Caco-2 (cell line): ENCODE measurements around the gene TTLL5. TPM values are rescaled to one million over a fixed set of nuclear protein-coding genes. Genes with fewer than 3 reads are reported as not detected.

Experiments used
- Bru-seq: library from RNA; stranded (reverse); fragments of 400-500 nt; gene quantifications from one replicate; lab custom pipeline; 2021; lab: Mats Ljungman, UMichigan
- BruChase-seq, 2 experiments: library from RNA; stranded (reverse); fragments of 400-500 nt; gene quantifications; one replicate each; lab custom pipeline; 2021; lab: Mats Ljungman, UMichigan
- BruUV-seq: library from RNA; stranded (reverse); fragments of 400-500 nt; replicated peaks from 2 replicates; lab custom pipeline; 2021; lab: Mats Ljungman, UMichigan
- CTCF ChIA-PET: fragments of 300-600 bp; sonication (Branson Sonifier 250); formaldehyde crosslinking; loops from one replicate; lab custom pipeline; 2022; ENCODE audit warnings: antibody characterized with exemption; lab: Charles Lee
- POLR2A ChIA-PET: fragments of 300-600 bp; sonication (Branson Sonifier 250); formaldehyde crosslinking; loops from one replicate; lab custom pipeline; 2022; ENCODE audit warnings: antibody characterized with exemption; lab: Charles Lee
- DNase-seq, 2 experiments: peaks; one replicate each; pipeline versions ENCODE4 v3.0.0 to v3.0.0-alpha.2; 2020 to 2022
- H3K27me3 ChIP-seq: replicated peaks from 2 replicates; pipeline ENCODE4 v1.6.0; 2011; ENCODE audit warnings: low read length; ENCODE audit not compliant: control insufficient read depth, insufficient read depth
- H3K36me3 ChIP-seq: 2 replicates; pipeline ENCODE4 v1.5.1; 2011; ENCODE audit warnings: low read length; ENCODE audit not compliant: control insufficient read depth, insufficient read depth
- H3K4me1 ChIP-seq: fragments of 250-450 bp; sonication (Bioruptor Pico); 2 replicates; pipeline ENCODE4 v1.5.1; 2020; ENCODE audit warnings: mild to moderate bottlenecking
- H3K4me3 ChIP-seq: 2 replicates; pipeline ENCODE4 v1.5.1; 2011; ENCODE audit warnings: low read depth, mild to moderate bottlenecking, control low read depth, low read length
- H3K9me3 ChIP-seq: fragments of 250-450 bp; sonication (Bioruptor Pico); 2 replicates; pipeline ENCODE4 v1.5.1; 2020; ENCODE audit warnings: mild to moderate bottlenecking, moderate library complexity
- H3K27ac Mint-ChIP-seq: one replicate; pipeline ENCODE4 v1.8.0; 2022; ENCODE audit warnings: mixed read lengths; ENCODE audit not compliant: unreplicated experiment
- H3K27me3 Mint-ChIP-seq: one replicate; pipeline ENCODE4 v1.8.0; 2022; ENCODE audit warnings: mixed read lengths; ENCODE audit not compliant: insufficient read depth, unreplicated experiment
- H3K36me3 Mint-ChIP-seq: one replicate; pipeline ENCODE4 v1.8.0; 2022; ENCODE audit warnings: mild to moderate bottlenecking, mixed read lengths; ENCODE audit not compliant: insufficient read depth, unreplicated experiment
- H3K4me1 Mint-ChIP-seq: one replicate; pipeline ENCODE4 v1.8.0; 2022; ENCODE audit warnings: low read depth, mixed read lengths; ENCODE audit not compliant: unreplicated experiment
- H3K4me3 Mint-ChIP-seq: one replicate; pipeline ENCODE4 v1.8.0; 2022; ENCODE audit warnings: mild to moderate bottlenecking, moderate library complexity, mixed read lengths; ENCODE audit not compliant: unreplicated experiment
- H3K9me3 Mint-ChIP-seq: one replicate; pipeline ENCODE4 v1.8.0; 2022; ENCODE audit warnings: mixed read lengths; ENCODE audit not compliant: unreplicated experiment
- intact Hi-C: fragments of 100-400 bp; cut with micrococcal nuclease; formaldehyde crosslinking; loops from one replicate; pipeline ENCODE4 v1.10.0; 2022; ENCODE audit not compliant: unreplicated experiment
- long read RNA-seq: library from polyadenylated mRNA; stranded (forward); transcript quantifications from one replicate; pipeline ENCODE4 v2.0.0, GENCODE V29; 2022
- total RNA-seq: library from RNA; stranded (reverse); gene quantifications from 2 replicates; pipeline ENCODE4 v1.2.3, GENCODE V29; 2022
- TF ChIP-seq, protein P1 (sequence below), 2 experiments: fragments of 200-600 bp in 1 of 2; IDR thresholded peaks; 1 replicate in 1 of 2; 2 replicates in 1 of 2; pipeline versions ENCODE4 v1.5.1 to v1.8.0; 2011 to 2022; ENCODE audit warnings: antibody characterized with exemption in 1 of 2, control low read depth in 1 of 2, inconsistent platforms in 1 of 2, low read depth in 1 of 2, low read length in 1 of 2, mild to moderate bottlenecking in 1 of 2, moderate library complexity in 1 of 2; ENCODE audit not compliant: insufficient read depth in 1 of 2, severe bottlenecking in 1 of 2, unreplicated experiment in 1 of 2

TTLL5 gene, protein sequence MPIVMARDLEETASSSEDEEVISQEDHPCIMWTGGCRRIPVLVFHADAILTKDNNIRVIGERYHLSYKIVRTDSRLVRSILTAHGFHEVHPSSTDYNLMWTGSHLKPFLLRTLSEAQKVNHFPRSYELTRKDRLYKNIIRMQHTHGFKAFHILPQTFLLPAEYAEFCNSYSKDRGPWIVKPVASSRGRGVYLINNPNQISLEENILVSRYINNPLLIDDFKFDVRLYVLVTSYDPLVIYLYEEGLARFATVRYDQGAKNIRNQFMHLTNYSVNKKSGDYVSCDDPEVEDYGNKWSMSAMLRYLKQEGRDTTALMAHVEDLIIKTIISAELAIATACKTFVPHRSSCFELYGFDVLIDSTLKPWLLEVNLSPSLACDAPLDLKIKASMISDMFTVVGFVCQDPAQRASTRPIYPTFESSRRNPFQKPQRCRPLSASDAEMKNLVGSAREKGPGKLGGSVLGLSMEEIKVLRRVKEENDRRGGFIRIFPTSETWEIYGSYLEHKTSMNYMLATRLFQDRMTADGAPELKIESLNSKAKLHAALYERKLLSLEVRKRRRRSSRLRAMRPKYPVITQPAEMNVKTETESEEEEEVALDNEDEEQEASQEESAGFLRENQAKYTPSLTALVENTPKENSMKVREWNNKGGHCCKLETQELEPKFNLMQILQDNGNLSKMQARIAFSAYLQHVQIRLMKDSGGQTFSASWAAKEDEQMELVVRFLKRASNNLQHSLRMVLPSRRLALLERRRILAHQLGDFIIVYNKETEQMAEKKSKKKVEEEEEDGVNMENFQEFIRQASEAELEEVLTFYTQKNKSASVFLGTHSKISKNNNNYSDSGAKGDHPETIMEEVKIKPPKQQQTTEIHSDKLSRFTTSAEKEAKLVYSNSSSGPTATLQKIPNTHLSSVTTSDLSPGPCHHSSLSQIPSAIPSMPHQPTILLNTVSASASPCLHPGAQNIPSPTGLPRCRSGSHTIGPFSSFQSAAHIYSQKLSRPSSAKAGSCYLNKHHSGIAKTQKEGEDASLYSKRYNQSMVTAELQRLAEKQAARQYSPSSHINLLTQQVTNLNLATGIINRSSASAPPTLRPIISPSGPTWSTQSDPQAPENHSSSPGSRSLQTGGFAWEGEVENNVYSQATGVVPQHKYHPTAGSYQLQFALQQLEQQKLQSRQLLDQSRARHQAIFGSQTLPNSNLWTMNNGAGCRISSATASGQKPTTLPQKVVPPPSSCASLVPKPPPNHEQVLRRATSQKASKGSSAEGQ (N-terminal part only)
- total RNA-seq: 38.2 and 45.3 TPM in 2 replicates
- percentile 76 among the genes with signal in this experiment for Bru-seq, nascent RNA
- percentile 72 among the genes with signal in this experiment for BruChase-seq, experiment 1, labeled RNA remaining after a 2-hour chase
- percentile 68 among the genes with signal in this experiment for BruChase-seq, experiment 2, labeled RNA remaining after a 6-hour chase
- long read RNA-seq, partial matches to known transcripts: 1 of 18 reads
- long read RNA-seq, other reads (novel, unspliced or antisense): 16 of 18 reads

DNA sequence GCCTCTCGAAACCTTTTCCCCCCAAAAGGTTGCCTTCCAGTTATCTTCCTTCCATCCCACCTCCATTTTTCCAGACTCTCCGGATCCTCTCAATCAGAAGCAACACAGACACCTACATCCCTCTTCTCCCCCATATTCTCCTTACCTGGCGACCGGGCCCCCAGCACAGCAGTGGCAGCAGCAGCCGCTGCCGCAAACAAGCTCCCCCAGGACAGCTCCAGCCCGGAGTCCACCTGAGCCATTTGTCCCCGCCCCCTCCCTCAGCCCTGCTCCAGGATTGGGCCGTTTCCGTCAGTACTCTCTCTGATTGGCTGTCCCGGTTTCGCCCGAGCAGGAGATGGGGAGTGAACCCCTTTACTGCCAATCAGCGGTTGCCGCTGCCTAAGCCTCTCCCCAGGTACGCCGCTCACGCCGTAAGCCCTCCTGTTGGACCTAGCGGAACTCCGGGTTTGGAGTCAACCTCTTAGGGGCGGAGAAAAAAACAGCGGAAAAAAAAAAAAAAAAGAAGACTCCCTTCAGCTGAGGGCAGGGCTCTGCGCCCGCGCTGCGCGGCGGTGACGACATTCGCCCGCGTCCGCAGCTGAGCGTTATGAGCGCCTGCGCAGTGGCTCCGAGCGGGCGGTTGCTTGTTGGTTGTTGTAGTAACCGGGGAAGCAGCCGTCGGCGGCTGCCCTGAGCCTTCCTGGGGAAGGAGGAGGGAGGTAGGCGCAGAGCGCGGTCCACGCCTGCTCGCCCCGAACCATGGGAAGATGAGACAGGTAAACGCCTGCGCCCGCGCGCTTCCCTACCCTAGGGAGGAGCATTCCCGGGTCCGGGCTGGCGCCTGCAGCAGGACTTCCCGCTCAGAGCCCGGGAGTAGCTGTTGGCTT is at the start of gene TTLL5, which contains the start of gene ERG28:
Gene TTLL5 (plus strand): TSS at position 617 of the 869 bp plus-strand sequence. CDS start 1,904 bp downstream, outside the sequence.
Gene ERG28 (minus strand): TSS at position 247 of the 869 bp plus-strand sequence. CDS start 3,374 bp downstream, outside the sequence.
- Histone ChIP-seq H3K27me3 (no peaks in the 10 kb centered on the region), H3K4me1 (no peaks in the 10 kb centered on the region), H3K4me3 (peak within 1 kb of the TSS; percentile 87), H3K36me3 (no peaks in the 10 kb centered on the region), H3K9me3 (no peaks in the 10 kb centered on the region)
- DNase-seq: peak; percentile 98 to 99
- ChIA-PET POLR2A (interaction anchor here (0.5 to 1.6 kb wide), 20 partner anchors 10 to 1946 kb away, joined by 3 to 11 read pairs (median 4); partner anchors contain the start of gene FLVCR2), CTCF (interaction anchor here (0.6 to 6.4 kb wide), 11 partner anchors 21 to 1409 kb away, joined by 3 to 65 read pairs (median 3); partner anchors contain the start of gene FLVCR2)
- Mint-ChIP-seq H3K4me3 (peak within 1 kb of the TSS; percentile 92), H3K4me1 (no peaks in the 10 kb centered on the region), H3K9me3 (no peaks in the 10 kb centered on the region), H3K36me3 (peaks cover 27% of the 10 kb centered on the region), H3K27me3 (no peaks in the 10 kb centered on the region), H3K27ac (peak within 1 kb of the TSS; percentile 92)
- intact Hi-C loops: loop anchor here (2.0 kb wide), 1 partner anchor 140 kb away; no protein-coding TSS in a partner anchor
- no TSS peak for BruUV-seq
- TF ChIP-seq, protein P1, sequence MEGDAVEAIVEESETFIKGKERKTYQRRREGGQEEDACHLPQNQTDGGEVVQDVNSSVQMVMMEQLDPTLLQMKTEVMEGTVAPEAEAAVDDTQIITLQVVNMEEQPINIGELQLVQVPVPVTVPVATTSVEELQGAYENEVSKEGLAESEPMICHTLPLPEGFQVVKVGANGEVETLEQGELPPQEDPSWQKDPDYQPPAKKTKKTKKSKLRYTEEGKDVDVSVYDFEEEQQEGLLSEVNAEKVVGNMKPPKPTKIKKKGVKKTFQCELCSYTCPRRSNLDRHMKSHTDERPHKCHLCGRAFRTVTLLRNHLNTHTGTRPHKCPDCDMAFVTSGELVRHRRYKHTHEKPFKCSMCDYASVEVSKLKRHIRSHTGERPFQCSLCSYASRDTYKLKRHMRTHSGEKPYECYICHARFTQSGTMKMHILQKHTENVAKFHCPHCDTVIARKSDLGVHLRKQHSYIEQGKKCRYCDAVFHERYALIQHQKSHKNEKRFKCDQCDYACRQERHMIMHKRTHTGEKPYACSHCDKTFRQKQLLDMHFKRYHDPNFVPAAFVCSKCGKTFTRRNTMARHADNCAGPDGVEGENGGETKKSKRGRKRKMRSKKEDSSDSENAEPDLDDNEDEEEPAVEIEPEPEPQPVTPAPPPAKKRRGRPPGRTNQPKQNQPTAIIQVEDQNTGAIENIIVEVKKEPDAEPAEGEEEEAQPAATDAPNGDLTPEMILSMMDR (IDR thresholded peaks at IDR 0.05; ENCODE audit: insufficient read depth in 1 of 2, low read depth in 1 of 2, low read length in 1 of 2, severe bottlenecking in 1 of 2, unreplicated experiment in 1 of 2): no peak

DNA sequence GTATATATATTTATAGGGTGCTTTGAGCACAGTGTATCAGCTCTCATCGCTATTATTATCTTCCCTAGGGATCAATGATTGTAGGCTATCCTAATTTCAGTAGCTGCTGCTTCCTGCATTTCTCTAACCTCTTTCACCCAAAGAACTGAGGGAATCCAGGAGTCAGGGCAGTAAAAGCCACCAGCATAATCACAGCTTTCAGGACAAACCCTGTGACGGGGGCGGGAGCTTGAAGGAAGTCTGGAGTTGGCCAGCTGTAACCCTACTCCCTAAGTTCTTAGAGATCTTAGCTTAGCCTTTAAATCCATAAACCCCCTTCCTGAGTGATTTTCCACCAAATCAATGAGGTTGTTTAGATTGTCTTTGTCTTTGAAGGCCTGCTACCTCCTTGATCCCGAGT is 48.9 kb upstream of the TTLL5 start:
- no peaks in the 10 kb centered on the region for H3K36me3 Mint-ChIP-seq
- H3K4me3 ChIP-seq: no peak overlapping the region
- no peak for DNase-seq
- no peaks in the 10 kb centered on the region for H3K9me3 ChIP-seq
- intact Hi-C loops: no loop called here
- H3K36me3 ChIP-seq: no peaks in the 10 kb centered on the region; the same call in 1 of the 2 replicates
- peaks cover 2% of the 10 kb centered on the region; the same call in 1 of the 2 replicates for H3K4me1 ChIP-seq
- no peak overlapping the region for H3K27ac Mint-ChIP-seq
- no peak overlapping the region for H3K4me3 Mint-ChIP-seq
- no TSS peak for BruUV-seq
- H3K4me1 Mint-ChIP-seq: peaks cover 2% of the 10 kb centered on the region
- H3K9me3 Mint-ChIP-seq: peaks cover 23% of the 10 kb centered on the region
- TF ChIP-seq, protein P1 (IDR thresholded peaks at IDR 0.05; ENCODE audit: insufficient read depth in 1 of 2, low read depth in 1 of 2, low read length in 1 of 2, severe bottlenecking in 1 of 2, unreplicated experiment in 1 of 2): no peak
- CTCF ChIA-PET: no interaction called here
- POLR2A ChIA-PET: no interaction called here
- no peaks in the 10 kb centered on the region for H3K27me3 ChIP-seq
- H3K27me3 Mint-ChIP-seq: no peaks in the 10 kb centered on the region
